ENCODE measurements around the gene HMOX2. TPM values are rescaled to one million over a fixed set of nuclear protein-coding genes. Genes with fewer than 3 reads are reported as not detected.

HMOX2 gene
- polyA plus RNA-seq, 2 donors, result 77.1 to 85.9 TPM

DNA sequence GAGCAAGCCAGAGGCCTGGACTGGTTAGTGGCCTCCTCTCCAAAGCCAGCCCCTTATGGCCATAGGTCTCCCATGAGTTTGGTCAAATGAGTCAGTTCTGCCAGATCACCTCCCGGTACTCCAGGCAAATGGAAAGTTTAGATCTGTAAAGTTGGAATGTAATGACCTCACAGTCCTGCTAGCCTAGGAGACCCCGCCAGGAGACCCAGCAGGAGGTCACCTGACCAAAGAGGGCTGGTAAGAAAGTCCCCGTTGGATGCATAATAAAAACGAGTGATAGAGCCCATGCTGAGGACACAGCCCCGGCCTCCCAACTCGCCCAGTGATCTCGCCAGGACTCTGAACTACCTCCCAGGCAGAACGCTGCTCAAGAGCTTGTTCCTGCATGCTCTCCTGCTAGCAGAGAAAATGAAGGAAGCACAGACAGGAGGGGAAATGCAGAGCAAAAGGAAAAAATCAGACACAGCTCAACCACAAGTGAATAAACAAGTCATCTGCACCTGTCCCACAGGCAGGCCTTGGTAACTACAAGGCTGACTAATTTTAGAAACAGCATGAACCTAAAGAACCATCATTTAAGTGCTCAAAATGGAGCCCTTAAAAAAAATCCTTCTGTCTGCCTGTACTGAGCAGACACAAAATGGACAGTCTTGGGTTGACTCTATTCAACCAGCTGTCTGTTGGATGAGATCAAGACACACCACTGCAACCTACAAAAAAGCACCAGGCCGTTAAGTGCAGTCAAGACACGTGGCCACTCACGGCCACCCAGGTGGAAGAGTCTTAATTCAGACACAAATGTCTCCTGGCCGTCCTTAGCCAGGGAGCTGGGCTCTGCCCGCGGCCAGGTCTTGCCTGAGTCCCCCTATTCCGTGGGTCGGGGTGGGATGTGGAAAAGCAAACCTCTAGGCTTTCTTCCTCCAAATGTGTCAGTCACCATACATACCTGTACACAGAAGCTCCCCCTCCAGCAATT, 53.2 kb downstream of the HMOX2 start:
- Histone ChIP-seq H3K27me3 (ENCODE audit: control insufficient read depth in 1 of 2, insufficient read depth in 2 of 2, low read length in 2 of 2) (no peaks in the 10 kb centered on the region), H3K27ac (ENCODE audit: low read depth in 2 of 2, low read length in 1 of 2) (peak overlapping the region in 1 of 2 donors; percentile 64), H3K4me1 (ENCODE audit: control insufficient read depth in 2 of 2, insufficient read depth in 2 of 2, low read length in 1 of 2) (peaks cover 0 to 3% of the 10 kb centered on the region in 2 donors), H3K36me3 (ENCODE audit: control insufficient read depth in 2 of 2, insufficient read depth in 2 of 2, low read length in 1 of 2) (peaks cover 3 to 5% of the 10 kb centered on the region in 2 donors), H3K9me3 (ENCODE audit: control insufficient read depth in 2 of 2, insufficient read depth in 1 of 2, low read depth in 1 of 2, low read length in 1 of 2) (no peaks in the 10 kb centered on the region), H3K4me3 (ENCODE audit: low read depth in 1 of 2, low read length in 2 of 2) (no peak overlapping the region)
- 46% methylated on average over 16 of the region's 16 CpGs for WGBS, 2 donors

- Histone ChIP-seq H3K36me3 (ENCODE audit: control insufficient read depth in 2 of 2, insufficient read depth in 2 of 2, low read length in 1 of 2) (peaks cover 3 to 7% of the 10 kb centered on the region in 2 donors), H3K27ac (ENCODE audit: low read depth in 2 of 2, low read length in 1 of 2) (no peak overlapping the region), H3K4me1 (ENCODE audit: control insufficient read depth in 2 of 2, insufficient read depth in 2 of 2, low read length in 1 of 2) (peaks cover 0 to 9% of the 10 kb centered on the region in 2 donors), H3K27me3 (ENCODE audit: control insufficient read depth in 1 of 2, insufficient read depth in 2 of 2, low read length in 2 of 2) (no peaks in the 10 kb centered on the region), H3K9me3 (ENCODE audit: control insufficient read depth in 2 of 2, insufficient read depth in 1 of 2, low read depth in 1 of 2, low read length in 1 of 2) (no peaks in the 10 kb centered on the region), H3K4me3 (ENCODE audit: low read depth in 1 of 2, low read length in 2 of 2) (no peak overlapping the region)
- WGBS, 2 donors, result 90 to 94% methylated on average over 8 of the region's 8 CpGs
Measured at GRCh38 chr16:4531811-4532210, 55.6 kb downstream of the HMOX2 start.

- Histone ChIP-seq H3K4me3 (ENCODE audit: low read depth in 1 of 2, low read length in 2 of 2) (no peak overlapping the region), H3K27ac (ENCODE audit: low read depth in 2 of 2, low read length in 1 of 2) (no peak overlapping the region), H3K27me3 (ENCODE audit: control insufficient read depth in 1 of 2, insufficient read depth in 2 of 2, low read length in 2 of 2) (no peaks in the 10 kb centered on the region), H3K4me1 (ENCODE audit: control insufficient read depth in 2 of 2, insufficient read depth in 2 of 2, low read length in 1 of 2) (peaks cover 0 to 11% of the 10 kb centered on the region in 2 donors), H3K36me3 (ENCODE audit: control insufficient read depth in 2 of 2, insufficient read depth in 2 of 2, low read length in 1 of 2) (peaks cover 3 to 7% of the 10 kb centered on the region in 2 donors), H3K9me3 (ENCODE audit: control insufficient read depth in 2 of 2, insufficient read depth in 1 of 2, low read depth in 1 of 2, low read length in 1 of 2) (no peaks in the 10 kb centered on the region)
- WGBS, 2 donors, result 91 to 95% methylated on average over 10 of the region's 10 CpGs
Measured at GRCh38 chr16:4532238-4532637, 56.0 kb downstream of the HMOX2 start.

DNA sequence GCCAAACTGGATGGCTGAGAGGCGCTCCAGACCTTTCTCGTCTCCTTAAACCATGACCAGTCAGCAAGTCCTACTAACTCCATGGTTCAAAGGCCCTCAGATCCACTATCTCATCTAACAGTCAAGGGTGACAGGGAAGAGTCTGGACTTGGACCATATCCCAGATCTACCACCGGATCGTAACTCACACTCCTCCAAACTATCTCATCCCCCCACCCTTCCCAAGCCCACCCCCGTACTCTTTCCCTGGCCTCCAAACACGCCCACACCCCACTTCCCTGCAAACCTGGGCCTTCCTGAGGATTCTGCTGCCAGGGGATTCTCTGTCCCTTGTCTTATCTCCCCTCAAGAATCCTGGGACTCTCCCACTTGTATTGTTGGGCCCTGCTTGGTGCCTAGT, 57.3 kb downstream of the HMOX2 start:
- no peaks in the 10 kb centered on the region for H3K27me3 ChIP-seq (ENCODE audit: control insufficient read depth in 1 of 2, insufficient read depth in 2 of 2, low read length in 2 of 2)
- H3K4me3 ChIP-seq (ENCODE audit: low read depth in 1 of 2, low read length in 2 of 2), result no peak overlapping the region
- WGBS, 2 donors, result 87 to 90% methylated on average over 6 of the region's 6 CpGs
- no peaks in the 10 kb centered on the region for H3K9me3 ChIP-seq (ENCODE audit: control insufficient read depth in 2 of 2, insufficient read depth in 1 of 2, low read depth in 1 of 2, low read length in 1 of 2)
- peaks cover 0 to 15% of the 10 kb centered on the region in 2 donors for H3K4me1 ChIP-seq (ENCODE audit: control insufficient read depth in 2 of 2, insufficient read depth in 2 of 2, low read length in 1 of 2)
- H3K27ac ChIP-seq (ENCODE audit: low read depth in 2 of 2, low read length in 1 of 2), result no peak overlapping the region
- peaks cover 3 to 7% of the 10 kb centered on the region in 2 donors for H3K36me3 ChIP-seq (ENCODE audit: control insufficient read depth in 2 of 2, insufficient read depth in 2 of 2, low read length in 1 of 2)

GRCh38 chr16:4534151-4534790, 58.1 kb downstream of the HMOX2 start:
- Histone ChIP-seq H3K4me3 (ENCODE audit: low read depth in 1 of 2, low read length in 2 of 2) (no peak overlapping the region), H3K4me1 (ENCODE audit: control insufficient read depth in 2 of 2, insufficient read depth in 2 of 2, low read length in 1 of 2) (peaks cover 0 to 15% of the 10 kb centered on the region in 2 donors), H3K36me3 (ENCODE audit: control insufficient read depth in 2 of 2, insufficient read depth in 2 of 2, low read length in 1 of 2) (peaks cover 3 to 7% of the 10 kb centered on the region in 2 donors), H3K27ac (ENCODE audit: low read depth in 2 of 2, low read length in 1 of 2) (no peak overlapping the region), H3K27me3 (ENCODE audit: control insufficient read depth in 1 of 2, insufficient read depth in 2 of 2, low read length in 2 of 2) (no peaks in the 10 kb centered on the region), H3K9me3 (ENCODE audit: control insufficient read depth in 2 of 2, insufficient read depth in 1 of 2, low read depth in 1 of 2, low read length in 1 of 2) (no peaks in the 10 kb centered on the region)
- 75 to 84% methylated on average over 13 of the region's 13 CpGs for WGBS, 2 donors

GRCh38 chr16:4535627-4536108, 59.5 kb downstream of the HMOX2 start:
- Histone ChIP-seq H3K9me3 (ENCODE audit: control insufficient read depth in 2 of 2, insufficient read depth in 1 of 2, low read depth in 1 of 2, low read length in 1 of 2) (no peaks in the 10 kb centered on the region), H3K4me3 (ENCODE audit: low read depth in 1 of 2, low read length in 2 of 2) (no peak overlapping the region)
- WGBS, 2 donors, result 68 to 75% methylated on average over 7 of the region's 7 CpGs

GRCh38 chr16:4536391-4537106, 60.4 kb downstream of the HMOX2 start:
- WGBS, 2 donors, result 53 to 63% methylated on average over 14 to 15 of the region's 15 CpGs
- peak overlapping the region; percentile 77 to 90 for H3K27ac ChIP-seq (ENCODE audit: low read depth in 2 of 2, low read length in 1 of 2)
- no peaks in the 10 kb centered on the region for H3K9me3 ChIP-seq (ENCODE audit: control insufficient read depth in 2 of 2, insufficient read depth in 1 of 2, low read depth in 1 of 2, low read length in 1 of 2)
- H3K27me3 ChIP-seq (ENCODE audit: control insufficient read depth in 1 of 2, insufficient read depth in 2 of 2, low read length in 2 of 2), result no peaks in the 10 kb centered on the region
- no peak overlapping the region for H3K4me3 ChIP-seq (ENCODE audit: low read depth in 1 of 2, low read length in 2 of 2)
- H3K4me1 ChIP-seq (ENCODE audit: control insufficient read depth in 2 of 2, insufficient read depth in 2 of 2, low read length in 1 of 2), result peaks cover 0 to 15% of the 10 kb centered on the region in 2 donors
- peaks cover 3 to 7% of the 10 kb centered on the region in 2 donors for H3K36me3 ChIP-seq (ENCODE audit: control insufficient read depth in 2 of 2, insufficient read depth in 2 of 2, low read length in 1 of 2)

More at GRCh38 chr16:4535627-4536108, 59.5 kb downstream of the HMOX2 start:
- Histone ChIP-seq H3K36me3 (ENCODE audit: control insufficient read depth in 2 of 2, insufficient read depth in 2 of 2, low read length in 1 of 2) (peaks cover 3 to 7% of the 10 kb centered on the region in 2 donors), H3K27ac (ENCODE audit: low read depth in 2 of 2, low read length in 1 of 2) (peak overlapping the region in 1 of 2 donors; percentile 77), H3K4me1 (ENCODE audit: control insufficient read depth in 2 of 2, insufficient read depth in 2 of 2, low read length in 1 of 2) (peaks cover 0 to 15% of the 10 kb centered on the region in 2 donors), H3K27me3 (ENCODE audit: control insufficient read depth in 1 of 2, insufficient read depth in 2 of 2, low read length in 2 of 2) (no peaks in the 10 kb centered on the region)

- peaks cover 0 to 2% of the 10 kb centered on the region in 2 donors for H3K36me3 ChIP-seq (ENCODE audit: control insufficient read depth in 2 of 2, insufficient read depth in 2 of 2, low read length in 1 of 2)
- H3K4me3 ChIP-seq (ENCODE audit: low read depth in 1 of 2, low read length in 2 of 2), result peak overlapping the region; percentile 65 to 69
- H3K27me3 ChIP-seq (ENCODE audit: control insufficient read depth in 1 of 2, insufficient read depth in 2 of 2, low read length in 2 of 2), result no peaks in the 10 kb centered on the region
- WGBS, 2 donors, result 10% methylated on average over 57 to 75 of the region's 75 CpGs
- H3K9me3 ChIP-seq (ENCODE audit: control insufficient read depth in 2 of 2, insufficient read depth in 1 of 2, low read depth in 1 of 2, low read length in 1 of 2), result no peaks in the 10 kb centered on the region
- peak overlapping the region; percentile 75 to 90 for H3K27ac ChIP-seq (ENCODE audit: low read depth in 2 of 2, low read length in 1 of 2)
- peaks cover 0 to 15% of the 10 kb centered on the region in 2 donors for H3K4me1 ChIP-seq (ENCODE audit: control insufficient read depth in 2 of 2, insufficient read depth in 2 of 2, low read length in 1 of 2)
Measured at GRCh38 chr16:4537376-4538343, 61.5 kb downstream of the HMOX2 start.

Measured in esophagus (tissue), 2 donors.